Epidermal melanocyte (primary cell): ENCODE results near the gene KIAA1671.

ENCODE experiments used
- DNase-seq: peaks from one replicate; pipeline ENCODE4 v3.0.0; 2011; ENCODE audit warnings: low spot score; ENCODE audit not compliant: insufficient read length

The KIAA1671 gene

GRCh38 chr22:24981066-24981465 lies 28.6 kb downstream of the KIAA1671 start:
- DNase-seq, result no peak

GRCh38 chr22:24981656-24982055 lies 29.1 kb downstream of the KIAA1671 start:
- no peak for DNase-seq

- DNase-seq, result no peak
Measured at GRCh38 chr22:24982301-24983056, 30.0 kb downstream of the KIAA1671 start.

GRCh38 chr22:24983151-24983550 lies 30.6 kb downstream of the KIAA1671 start:
- no peak for DNase-seq

GRCh38 chr22:24984122-24984521 lies 31.6 kb downstream of the KIAA1671 start:
- DNase-seq, result no peak

- no peak for DNase-seq
Measured at GRCh38 chr22:24985826-24986214, 33.3 kb downstream of the KIAA1671 start.

- no peak for DNase-seq
Measured at GRCh38 chr22:24986816-24987215, 34.3 kb downstream of the KIAA1671 start.

- no peak for DNase-seq
Measured at GRCh38 chr22:24989135-24989534, 36.6 kb downstream of the KIAA1671 start.

- no peak for DNase-seq
Measured at GRCh38 chr22:24989541-24989951, 37.0 kb downstream of the KIAA1671 start.

- DNase-seq, result no peak
Measured at GRCh38 chr22:24990344-24990905, 37.9 kb downstream of the KIAA1671 start.

- no peak for DNase-seq
Measured at GRCh38 chr22:24992946-24993345, 40.4 kb downstream of the KIAA1671 start.

GRCh38 chr22:24994070-24994763 lies 41.7 kb downstream of the KIAA1671 start:
- DNase-seq, result no peak

GRCh38 chr22:24995649-24996180 lies 43.2 kb downstream of the KIAA1671 start:
- DNase-seq, result no peak

GRCh38 chr22:24996420-24996952 lies 44.0 kb downstream of the KIAA1671 start:
- DNase-seq, result no peak

- DNase-seq, result no peak
Measured at GRCh38 chr22:24997023-24997422, 44.5 kb downstream of the KIAA1671 start.

GRCh38 chr22:25000686-25001085 lies 48.2 kb downstream of the KIAA1671 start:
- no peak for DNase-seq

- no peak for DNase-seq
Measured at GRCh38 chr22:25002241-25002985, 49.9 kb downstream of the KIAA1671 start.

GRCh38 chr22:25006354-25006753 lies 53.8 kb downstream of the KIAA1671 start:
- DNase-seq, result no peak

GRCh38 chr22:25007444-25008106 lies 55.1 kb downstream of the KIAA1671 start:
- DNase-seq, result no peak

GRCh38 chr22:25008666-25009065 lies 56.1 kb downstream of the KIAA1671 start:
- DNase-seq, result no peak

GRCh38 chr22:25012741-25013143 lies 60.2 kb downstream of the KIAA1671 start:
- DNase-seq, result no peak
